Medulla oblongata (tissue), 1 donor: ENCODE measurements around the gene DEFB121.

Experiments used
- DNase-seq: peaks from one replicate; pipeline ENCODE4 v3.0.0-alpha.2; 2015; ENCODE audit errors: extremely low spot score

The DEFB121 gene

GRCh38 chr20:31363295-31363694 lies 42.7 kb downstream of the DEFB121 start:
- no peak for DNase-seq

DNA sequence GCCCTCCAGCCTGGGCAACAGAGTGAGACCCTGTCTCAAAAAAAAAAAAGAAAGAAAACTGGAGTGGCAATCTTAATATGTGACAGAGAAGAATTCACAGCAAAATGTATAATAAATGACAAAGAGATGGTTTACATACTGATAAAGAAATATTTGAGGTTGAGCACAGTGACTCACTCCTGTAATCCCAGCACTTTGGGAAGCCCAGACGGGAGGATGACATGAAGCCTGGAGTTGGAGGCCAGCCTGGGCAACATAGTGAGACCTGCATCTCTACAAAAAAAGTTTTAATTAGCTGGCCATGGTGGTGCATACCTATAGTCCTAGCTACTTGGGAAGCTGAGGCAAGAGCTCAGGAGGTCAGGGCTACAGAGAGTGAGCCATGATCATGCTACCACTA lies 50.0 kb downstream of the DEFB121 start:
- no peak for DNase-seq
